Motor neuron (in vitro differentiated cells): ENCODE results near the gene MRPS18B. TPM values are rescaled to one million over a fixed set of nuclear protein-coding genes. Genes with fewer than 3 reads are reported as not detected.
A peak's percentile ranks its signal among the peaks of the same experiment; 100 is the strongest.

Source experiments
- ATAC-seq, 8 experiments: fragments of 200-7000 bp; cut with Tn5 transposase; replicated peaks in 6 of 8; 2 replicates each; pipeline ENCODE4 v1.8.0; 2021; ENCODE audit warnings: mild to moderate bottlenecking in 8 of 8, moderate library complexity in 8 of 8
- H3K27ac ChIP-seq, 2 donors: fragments of 250-450 bp; sonication (Bioruptor Pico); 2 replicates each; pipeline ENCODE4 v1.9.0; 2021; ENCODE audit warnings: antibody characterized with exemption in 2 of 2, mild to moderate bottlenecking in 2 of 2, moderate library complexity in 1 of 2
- H3K4me1 ChIP-seq, 2 donors: fragments of 250-450 bp; sonication (Bioruptor Pico); replicated peaks in 1 of 2; 2 replicates each; pipeline ENCODE4 v1.6.1; 2021; ENCODE audit warnings: antibody characterized with exemption in 2 of 2, mild to moderate bottlenecking in 2 of 2, moderate library complexity in 1 of 2
- H3K4me3 ChIP-seq, 5 donors: fragments of 250-450 bp; sonication (Bioruptor Pico); 2 replicates each; pipeline ENCODE4 v1.9.0; 2021; ENCODE audit warnings: antibody characterized with exemption in 5 of 5, mild to moderate bottlenecking in 5 of 5, moderate library complexity in 4 of 5
- WGBS, 10 experiments: fragments of 450-650 bp; shearing (Covaris generic); methylation state at CpG; one replicate each; pipeline ENCODE4 v1.0.0; 2022; 5-methylcytosine and 5-hydroxymethylcytosine counted together
- in situ Hi-C, 9 experiments: fragments of 400-800 bp; cut with MboI; loops; one replicate each; pipeline ENCODE4 v1.15.0; 2021; ENCODE audit warnings: low sequenced_read_pairs in 9 of 9, low pct_unique_long_range_greater_than_20kb in 2 of 9; ENCODE audit not compliant: unreplicated experiment in 9 of 9
- total RNA-seq, 8 experiments: library from RNA; unstranded; fragments of 300-600 nt; gene quantifications; 2 replicates each; pipeline versions ENCODE4 v1.2.3 to v1.2.4, GENCODE V29; 2022

The MRPS18B gene
- 100 to 1,000 TPM in 1 of 8 experiments, 10 to 100 TPM in 7; 56.0 to 105 (median 62.8) TPM for total RNA-seq

DNA sequence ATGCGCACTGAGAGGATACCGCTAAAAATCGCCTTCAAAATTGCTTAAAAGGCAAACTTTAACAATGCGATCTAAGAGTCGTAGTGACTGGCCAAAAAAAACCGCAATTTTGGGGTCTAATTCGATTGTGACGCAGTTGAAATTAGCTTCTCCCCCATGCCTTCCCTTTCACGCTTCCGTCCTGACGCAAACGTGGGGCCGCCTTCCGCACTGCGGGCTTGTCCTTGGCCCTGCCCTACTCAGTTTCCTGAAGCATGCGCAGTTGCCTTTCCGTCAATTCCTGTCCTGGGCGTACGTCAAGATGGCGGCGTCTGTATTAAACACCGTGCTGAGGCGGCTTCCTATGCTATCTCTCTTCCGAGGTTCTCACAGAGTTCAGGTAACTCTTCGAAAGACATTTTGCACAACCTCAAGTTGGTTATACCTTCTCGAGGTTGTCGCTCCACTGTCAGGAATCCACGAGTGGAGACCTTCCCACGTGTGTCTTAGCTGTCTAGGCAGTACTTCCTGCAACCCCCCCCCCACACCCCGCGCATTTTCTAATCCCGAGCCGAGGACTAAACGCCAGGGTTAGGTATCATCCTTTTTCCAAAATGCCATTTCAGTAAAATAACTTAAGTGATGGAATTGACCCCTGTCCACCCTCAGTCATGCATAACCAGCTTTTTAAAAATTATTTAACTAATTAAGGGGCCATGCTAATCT lies at the start of gene MRPS18B:
Gene MRPS18B (plus strand): TSS at position 276 of the 705 bp plus-strand sequence. CDS start 26 bp downstream, at position 302.
- in situ Hi-C loops: no loop called here

GRCh38 chr6:30568245-30568644 lies 49.4 kb upstream of the MRPS18B start:
- Histone ChIP-seq H3K4me3 (no peak overlapping the region), H3K4me1 (peaks cover 13 to 15% of the 10 kb centered on the region in 2 donors), H3K27ac (no peak overlapping the region)
- 60 to 100% (median 68%) methylated on average over 1 to 3 of the region's 3 CpGs; no CpG with 5 or more reads in 3 of the 10 experiments for WGBS, 10 experiments
- no peak for ATAC-seq
- in situ Hi-C loops: no loop called here

More for the DNA sequence above, at the start of gene MRPS18B:
- H3K4me1 ChIP-seq: peaks cover 10 to 23% of the 10 kb centered on the region in 2 donors
- ATAC-seq: peak; percentile 69 to 89 (median 84)
- peak within 1 kb of the TSS; percentile 73 to 99 (median 86) for H3K4me3 ChIP-seq
- H3K27ac ChIP-seq: peak within 1 kb of the TSS; percentile 99
- WGBS, 10 experiments: 0 to 10% (median 2%) methylated on average over 2 to 17 of the region's 34 CpGs

GRCh38 chr6:30570263-30570662 lies 47.4 kb upstream of the MRPS18B start:
- WGBS, 10 experiments: 0 to 80% (median 51%) methylated on average over 1 of the region's 1 CpG; no CpG with 5 or more reads in 2 of the 10 experiments
- Histone ChIP-seq H3K4me1 (peaks cover 13 to 19% of the 10 kb centered on the region in 2 donors), H3K27ac (no peak overlapping the region), H3K4me3 (peak overlapping the region; percentile 62 to 96 (median 65))
- in situ Hi-C loops: no loop called here
- no peak for ATAC-seq

DNA sequence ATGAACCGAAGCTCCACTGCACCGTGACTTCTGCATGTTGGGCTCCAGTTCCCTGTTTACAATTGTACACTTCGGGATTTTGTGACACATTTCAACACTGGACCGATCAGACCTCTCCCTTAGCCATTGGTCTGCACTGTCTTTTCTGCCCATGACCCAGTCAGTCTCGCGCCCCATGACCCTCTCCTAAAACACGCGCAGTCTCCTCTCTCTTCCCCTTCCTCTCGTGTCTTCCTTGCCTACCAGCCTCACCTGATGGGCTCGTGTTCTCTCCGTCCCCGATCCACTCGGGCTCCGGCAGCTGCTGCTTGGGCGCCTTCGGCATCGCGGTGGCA lies 46.9 kb upstream of the MRPS18B start:
- Histone ChIP-seq H3K4me3 (peak overlapping the region; percentile 62 to 96 (median 65)), H3K4me1 (peaks cover 13 to 19% of the 10 kb centered on the region in 2 donors), H3K27ac (peak overlapping the region in 1 of 2 donors; percentile 6)
- WGBS, 10 experiments: 0 to 20% (median 6%) methylated on average over 1 to 18 of the region's 18 CpGs
- in situ Hi-C loops: no loop called here
- peak; percentile 12 to 52 (median 26) for ATAC-seq

GRCh38 chr6:30571075-30571761 lies 46.4 kb upstream of the MRPS18B start, which contains the start of gene ABCF1:
TSS of gene ABCF1 (plus strand) at chr6:30571442. CDS start at chr6:30571488, 46 bp downstream.
- in situ Hi-C loops: no loop called here
- WGBS, 10 experiments: 0 to 7% (median 0%) methylated on average over 1 to 44 of the region's 59 CpGs; no CpG with 5 or more reads in 1 of the 10 experiments
- Histone ChIP-seq H3K4me3 (peak within 1 kb of the TSS; percentile 62 to 96 (median 65)), H3K4me1 (peaks cover 13 to 19% of the 10 kb centered on the region in 2 donors), H3K27ac (peak within 1 kb of the TSS; percentile 89 to 94)
- ATAC-seq: peak; percentile 88 to 96 (median 94)

DNA sequence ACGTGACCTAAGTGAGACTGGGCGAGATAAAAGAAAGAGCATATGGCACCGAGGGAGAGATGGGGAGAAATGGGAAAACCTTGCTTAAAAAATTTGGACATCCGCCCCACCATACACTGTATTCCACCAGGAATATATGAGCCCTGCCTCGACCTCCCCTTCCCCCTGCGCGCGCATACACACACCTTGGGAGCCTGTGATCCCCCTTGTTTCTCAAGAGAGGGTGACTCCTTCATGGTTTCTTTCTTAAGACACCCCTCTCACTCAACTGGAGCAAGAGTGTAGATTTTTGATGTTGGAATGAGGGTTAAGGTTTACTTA lies 45.9 kb upstream of the MRPS18B start:
- in situ Hi-C loops: no loop called here
- 0% methylated on average over 2 to 8 of the region's 8 CpGs; no CpG with 5 or more reads in 5 of the 10 experiments for WGBS, 10 experiments
- Histone ChIP-seq H3K27ac (peak overlapping the region; percentile 89 to 94), H3K4me1 (peaks cover 13 to 19% of the 10 kb centered on the region in 2 donors), H3K4me3 (peak overlapping the region; percentile 62 to 96 (median 65))
- ATAC-seq: no peak

DNA sequence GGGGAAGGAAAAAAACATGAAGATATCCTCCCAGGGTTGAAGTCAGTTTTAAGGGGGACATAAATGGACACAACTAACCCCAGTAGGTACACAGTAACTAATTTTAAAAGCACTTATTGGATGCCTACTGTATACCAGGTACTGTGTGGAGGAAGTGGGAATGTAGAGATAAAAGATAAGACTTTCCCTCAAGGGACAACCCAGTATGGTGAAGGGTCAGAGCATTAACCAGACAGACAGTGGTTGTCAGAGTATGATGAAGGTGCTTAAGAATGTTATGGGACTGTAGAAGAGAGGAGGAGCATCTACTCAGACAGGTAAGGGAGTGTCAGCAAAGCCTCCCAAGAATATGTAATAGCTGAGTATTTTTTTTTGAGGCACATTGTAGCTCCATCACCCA lies 45.5 kb upstream of the MRPS18B start:
- Histone ChIP-seq H3K4me3 (peak overlapping the region; percentile 62 to 96 (median 65)), H3K4me1 (peaks cover 13 to 19% of the 10 kb centered on the region in 2 donors), H3K27ac (peak overlapping the region in 1 of 2 donors; percentile 94)
- ATAC-seq: no peak
- in situ Hi-C loops: no loop called here

- WGBS, 10 experiments: 65 to 95% (median 81%) methylated on average over 2 to 4 of the region's 4 CpGs
- Histone ChIP-seq H3K4me1 (peaks cover 13 to 19% of the 10 kb centered on the region in 2 donors), H3K4me3 (no peak overlapping the region), H3K27ac (no peak overlapping the region)
- no peak for ATAC-seq
- in situ Hi-C loops: no loop called here
Observed at GRCh38 chr6:30573113-30573512, 44.5 kb upstream of the MRPS18B start.

- no peak overlapping the region for H3K4me3 ChIP-seq
- H3K4me1 ChIP-seq: peaks cover 0 to 6% of the 10 kb centered on the region in 2 donors
- WGBS, 10 experiments: 81 to 100% (median 96%) methylated on average over 1 to 8 of the region's 8 CpGs; no CpG with 5 or more reads in 3 of the 10 experiments
- in situ Hi-C loops: no loop called here
- no peak for ATAC-seq
- no peak overlapping the region for H3K27ac ChIP-seq
Observed at GRCh38 chr6:30578051-30578450, 39.6 kb upstream of the MRPS18B start.

GRCh38 chr6:30583921-30584320 lies 33.7 kb upstream of the MRPS18B start:
- Histone ChIP-seq H3K27ac (no peak overlapping the region), H3K4me3 (no peak overlapping the region), H3K4me1 (no peaks in the 10 kb centered on the region)
- WGBS, 10 experiments: 75 to 100% (median 100%) methylated on average over 1 to 3 of the region's 5 CpGs; no CpG with 5 or more reads in 6 of the 10 experiments
- no peak for ATAC-seq
- in situ Hi-C loops: no loop called here

DNA sequence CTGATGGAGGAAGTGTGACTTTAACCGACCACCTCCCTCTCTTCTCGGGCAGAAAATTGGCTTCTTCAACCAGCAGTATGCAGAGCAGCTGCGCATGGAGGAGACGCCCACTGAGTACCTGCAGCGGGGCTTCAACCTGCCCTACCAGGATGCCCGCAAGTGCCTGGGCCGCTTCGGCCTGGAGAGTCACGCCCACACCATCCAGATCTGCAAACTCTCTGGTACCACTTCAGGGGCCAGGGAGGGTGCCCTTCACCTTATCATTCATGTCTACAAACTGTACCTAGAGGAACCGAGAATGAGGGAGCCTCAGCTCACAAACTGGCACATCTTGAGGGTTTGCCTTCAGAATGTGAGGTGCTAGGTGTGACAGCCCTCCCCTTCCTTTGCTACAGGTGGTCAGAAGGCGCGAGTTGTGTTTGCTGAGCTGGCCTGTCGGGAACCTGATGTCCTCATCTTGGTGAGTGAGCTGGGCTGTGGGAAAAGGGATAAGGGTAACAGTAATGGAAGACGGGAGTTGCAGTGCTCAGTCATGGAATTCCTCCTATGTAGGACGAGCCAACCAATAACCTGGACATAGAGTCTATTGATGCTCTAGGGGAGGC lies 27.8 kb upstream of the MRPS18B start:
- in situ Hi-C loops: no loop called here
- no peak overlapping the region for H3K4me3 ChIP-seq
- 80 to 100% (median 95%) methylated on average over 2 to 8 of the region's 15 CpGs; no CpG with 5 or more reads in 4 of the 10 experiments for WGBS, 10 experiments
- H3K4me1 ChIP-seq: no peaks in the 10 kb centered on the region
- peak in 3 of 8 experiments; percentile 9 to 13 (median 10) for ATAC-seq
- no peak overlapping the region for H3K27ac ChIP-seq

DNA sequence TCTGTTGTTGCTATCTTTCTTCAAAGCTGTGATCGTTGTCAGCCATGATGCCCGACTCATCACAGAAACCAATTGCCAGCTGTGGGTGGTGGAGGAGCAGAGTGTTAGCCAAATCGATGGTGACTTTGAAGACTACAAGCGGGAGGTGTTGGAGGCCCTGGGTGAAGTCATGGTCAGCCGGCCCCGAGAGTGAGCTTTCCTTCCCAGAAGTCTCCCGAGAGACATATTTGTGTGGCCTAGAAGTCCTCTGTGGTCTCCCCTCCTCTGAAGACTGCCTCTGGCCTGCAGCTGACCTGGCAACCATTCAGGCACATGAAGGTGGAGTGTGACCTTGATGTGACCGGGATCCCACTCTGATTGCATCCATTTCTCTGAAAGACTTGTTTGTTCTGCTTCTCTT lies 27.1 kb upstream of the MRPS18B start:
- WGBS, 10 experiments: 20 to 100% (median 86%) methylated on average over 1 to 8 of the region's 8 CpGs; no CpG with 5 or more reads in 3 of the 10 experiments
- Histone ChIP-seq H3K4me3 (no peak overlapping the region), H3K4me1 (no peaks in the 10 kb centered on the region), H3K27ac (no peak overlapping the region)
- in situ Hi-C loops: no loop called here
- peak in 6 of 8 experiments; percentile 14 to 26 (median 16) for ATAC-seq

- 56 to 100% (median 73%) methylated on average over 1 of the region's 1 CpG; no CpG with 5 or more reads in 2 of the 10 experiments for WGBS, 10 experiments
- in situ Hi-C loops: no loop called here
- peak in 6 of 8 experiments; percentile 12 to 91 (median 28) for ATAC-seq
- Histone ChIP-seq H3K4me1 (no peaks in the 10 kb centered on the region), H3K27ac (no peak overlapping the region), H3K4me3 (no peak overlapping the region)
Observed at GRCh38 chr6:30591008-30591407, 26.6 kb upstream of the MRPS18B start.
